Measurements from ENCODE around the gene PRAMEF26.
"Not testable (repeated sequence)": the region's sequence is repeated elsewhere in the genome, so short reads cannot be mapped to it uniquely, and the experiment has no call there.

Gene PRAMEF26

GRCh38 chr1:13155909-13156308 is at the start of gene PRAMEF26:
Gene PRAMEF26, minus strand, starts transcription at chr1:13156009. Its CDS starts 2,914 bp downstream, at chr1:13153095.
- DNase-seq: not testable (repeated sequence)

- not testable (repeated sequence) for DNase-seq
These were observed 45.5 kb upstream of the PRAMEF26 start, which contains the start of gene PRAMEF13 for GRCh38 chr1:13201309-13201708. Gene PRAMEF13, minus strand, starts transcription at chr1:13201409. Its CDS starts 1,820 bp downstream, at chr1:13199589.

GRCh38 chr1:13171548-13171947 is 15.7 kb upstream of the PRAMEF26 start, which contains the start of gene PRAMEF9:
Gene PRAMEF9, plus strand, starts transcription at chr1:13171848. Its CDS starts 3,433 bp downstream, at chr1:13175281.
- DNase-seq: not testable (repeated sequence)

- not testable (repeated sequence) for DNase-seq
These were observed 9.7 kb upstream of the PRAMEF26 start, which contains the start of gene HNRNPCL4 for GRCh38 chr1:13165531-13165930. Gene HNRNPCL4, minus strand, starts transcription at chr1:13165631. Its CDS starts 164 bp downstream, at chr1:13165467.

GRCh38 chr1:13116754-13117153 is 39.1 kb downstream of the PRAMEF26 start, which contains the start of gene HNRNPCL2:
Gene HNRNPCL2, minus strand, starts transcription at chr1:13116854. Its CDS starts 454 bp downstream, at chr1:13116400.
- DNase-seq: not testable (repeated sequence)

All from activated T-cell treated with anti-CD3 and anti-CD28 coated beads for 4 hours (primary cell).